Measurements from ENCODE around the gene NTNG2.
A peak's percentile ranks its signal among the peaks of the same experiment; 100 is the strongest.

The NTNG2 gene

DNA sequence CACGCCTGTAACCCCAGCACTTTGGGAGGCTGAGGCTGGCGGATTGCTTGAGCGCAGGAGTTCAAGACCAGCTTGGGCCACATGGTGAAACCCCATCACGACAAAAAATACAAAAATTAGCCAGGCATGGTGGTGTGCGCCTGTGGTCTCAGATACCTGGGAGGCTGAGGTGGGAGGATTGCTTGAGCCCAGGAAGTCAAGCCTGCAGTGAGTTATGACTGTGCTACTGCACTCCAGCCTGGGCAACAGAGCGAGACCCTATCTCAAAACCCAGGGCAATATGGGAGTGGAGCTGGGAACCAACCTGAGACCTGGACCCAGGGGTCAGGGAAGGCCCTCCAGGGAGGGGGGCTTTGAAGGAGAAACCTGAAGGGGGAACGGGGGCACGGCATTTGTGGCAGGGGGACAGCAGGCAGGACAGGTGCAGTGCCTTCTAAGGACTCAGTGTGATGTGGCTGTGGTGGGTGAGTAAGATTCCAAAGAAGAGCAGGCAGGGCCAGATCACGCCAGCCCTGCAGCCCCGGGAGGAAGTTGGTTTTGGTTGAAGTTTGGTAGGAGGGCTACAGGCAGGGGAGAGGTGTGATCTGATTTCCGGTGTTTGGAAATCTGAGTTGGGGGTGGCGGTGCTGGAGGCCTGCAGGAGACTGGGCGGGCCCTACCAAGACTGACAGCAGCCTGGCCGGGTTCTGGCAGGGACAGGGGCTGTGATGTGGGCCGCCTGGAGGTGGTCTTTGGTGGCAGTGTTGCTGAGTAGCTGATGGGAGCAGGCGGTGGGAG is 46.2 kb downstream of the NTNG2 start:
- no peak for DNase-seq

DNA sequence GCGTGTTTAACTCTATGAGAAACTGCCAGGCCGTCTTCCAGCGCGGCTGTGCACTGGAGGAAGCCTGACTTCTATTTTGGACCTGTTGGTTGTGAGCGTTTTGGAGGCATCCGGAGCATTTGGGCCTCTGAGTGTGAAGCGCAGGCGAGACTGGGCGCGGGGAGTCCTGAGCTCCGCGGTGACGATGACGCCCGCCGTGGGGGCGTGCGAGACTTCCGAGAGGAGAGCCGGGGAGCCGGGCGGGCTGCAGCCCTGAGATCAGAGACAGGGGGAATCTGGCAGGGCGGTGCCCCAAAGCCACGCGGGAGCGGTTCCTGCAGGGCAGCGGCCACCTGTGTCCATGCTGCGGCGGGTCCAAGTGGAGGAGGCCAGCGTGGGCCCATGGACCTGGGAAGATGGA is 47.4 kb downstream of the NTNG2 start:
- no peak for DNase-seq

DNA sequence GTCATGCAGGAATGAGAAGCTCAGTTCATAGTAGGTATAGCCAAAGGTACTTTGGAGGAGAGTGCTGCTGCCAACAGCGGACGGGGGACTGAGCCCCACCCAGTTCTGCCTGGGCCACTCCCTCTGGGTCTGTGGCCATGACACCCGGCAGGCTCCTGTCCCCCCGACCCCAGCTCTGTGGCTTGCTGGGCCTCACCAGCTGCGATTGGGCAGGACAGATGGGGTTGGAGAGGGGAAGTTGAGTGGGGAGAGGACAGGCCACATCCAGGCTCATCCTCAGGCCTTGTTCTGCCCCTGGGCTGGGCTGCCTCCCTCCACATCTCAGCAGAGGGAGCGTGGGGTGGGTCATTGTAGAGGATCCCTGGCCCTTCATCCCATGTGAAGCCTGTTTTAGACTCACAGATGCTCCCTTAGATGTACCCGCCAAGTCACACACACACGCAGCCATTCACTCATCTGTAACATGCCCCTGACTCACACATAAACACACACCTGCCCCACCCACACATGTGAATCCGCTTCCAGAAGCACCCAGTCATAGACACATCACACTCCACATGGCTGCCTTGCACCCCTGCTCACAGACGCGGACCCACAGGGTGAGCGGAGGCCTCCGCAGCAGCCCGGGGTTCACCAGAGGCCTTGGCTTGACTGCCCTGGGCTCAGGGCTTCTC is 48.8 kb downstream of the NTNG2 start:
- no peak for DNase-seq

DNA sequence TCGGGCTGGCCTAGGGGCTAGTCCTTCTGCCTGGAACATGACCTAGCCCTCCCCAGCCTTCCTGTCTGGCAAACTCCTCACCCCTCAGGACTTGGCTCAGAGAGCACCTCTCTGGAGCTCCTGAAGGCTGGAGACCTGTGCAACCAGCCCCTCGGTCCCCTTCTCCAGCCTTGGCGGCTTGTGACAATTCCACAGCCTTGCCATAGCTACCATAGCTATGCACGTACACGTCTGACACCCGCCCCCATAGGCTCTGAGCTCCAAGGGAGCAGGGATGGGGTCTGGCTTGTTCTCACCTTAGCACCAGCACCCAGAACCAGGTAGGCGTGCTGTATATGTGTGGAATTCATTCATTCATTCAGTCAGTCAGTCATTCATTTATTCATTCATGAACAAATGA is 49.7 kb downstream of the NTNG2 start:
- no peak for DNase-seq

DNA sequence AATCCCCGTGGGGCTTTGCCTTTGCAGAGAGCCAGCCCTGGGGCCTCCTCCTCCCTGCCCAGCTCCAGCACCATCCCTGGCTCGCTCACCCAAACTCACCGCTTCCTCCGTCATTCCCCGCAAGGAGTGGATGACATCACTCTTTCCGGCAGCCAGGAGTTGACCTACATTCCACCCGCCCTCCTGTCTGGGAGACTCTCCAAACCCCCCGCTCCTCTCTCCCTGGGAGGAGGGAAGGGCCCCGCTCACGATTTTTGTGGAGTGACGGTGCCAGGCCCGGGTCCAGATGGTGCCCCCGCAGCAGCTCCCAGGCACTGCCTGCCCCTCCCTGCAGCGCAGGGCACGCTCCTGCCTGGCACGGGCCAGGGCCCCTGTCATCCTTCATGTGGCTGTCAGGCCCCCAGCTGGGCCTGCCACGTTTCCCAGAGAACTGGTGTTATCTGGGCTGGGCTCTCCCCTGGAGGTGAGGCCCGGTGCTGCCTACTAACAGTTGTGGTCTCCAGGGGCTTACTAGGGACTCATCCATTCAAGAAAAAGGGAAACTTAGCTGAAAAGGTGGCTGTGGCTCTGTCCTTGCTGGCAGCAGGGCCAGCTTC is 52.3 kb downstream of the NTNG2 start:
- no peak for DNase-seq

DNA sequence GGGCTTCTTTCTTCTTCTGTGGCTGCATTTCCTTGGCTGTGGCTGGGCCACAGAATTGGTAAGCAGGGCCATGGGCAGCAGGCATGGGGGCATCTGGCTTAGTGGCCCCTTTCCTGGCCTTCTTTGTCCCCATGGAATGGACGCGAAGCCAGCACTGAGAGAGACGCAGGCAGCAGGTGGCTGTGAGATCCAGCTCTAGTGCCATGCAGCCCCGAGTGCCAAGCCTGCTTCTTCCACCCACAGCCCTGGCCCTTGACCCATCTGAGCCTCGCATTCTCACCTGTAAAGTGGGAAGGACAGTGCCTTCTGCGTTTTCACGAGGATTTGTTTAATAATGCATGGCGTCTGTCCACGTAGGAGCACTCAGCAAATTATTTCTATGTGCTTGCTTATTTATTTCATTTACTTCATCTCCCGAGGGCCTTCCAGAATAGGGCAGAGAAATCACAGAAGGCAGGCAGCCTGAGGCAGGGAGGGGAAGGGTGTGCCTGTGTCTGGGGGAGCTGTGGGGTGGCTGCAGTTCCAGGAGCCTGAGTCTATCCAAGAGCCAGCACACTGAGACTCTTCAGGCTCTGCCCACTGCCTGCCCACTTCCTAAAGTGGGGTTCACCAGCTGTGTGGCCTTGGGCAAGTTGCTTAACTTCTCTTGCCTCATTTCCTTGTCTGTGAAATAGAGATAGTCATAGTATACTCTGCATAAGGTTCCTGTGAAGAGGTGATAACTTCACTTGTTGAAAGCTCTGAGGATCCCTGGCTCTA is 55.2 kb downstream of the NTNG2 start:
- no peak for DNase-seq

DNA sequence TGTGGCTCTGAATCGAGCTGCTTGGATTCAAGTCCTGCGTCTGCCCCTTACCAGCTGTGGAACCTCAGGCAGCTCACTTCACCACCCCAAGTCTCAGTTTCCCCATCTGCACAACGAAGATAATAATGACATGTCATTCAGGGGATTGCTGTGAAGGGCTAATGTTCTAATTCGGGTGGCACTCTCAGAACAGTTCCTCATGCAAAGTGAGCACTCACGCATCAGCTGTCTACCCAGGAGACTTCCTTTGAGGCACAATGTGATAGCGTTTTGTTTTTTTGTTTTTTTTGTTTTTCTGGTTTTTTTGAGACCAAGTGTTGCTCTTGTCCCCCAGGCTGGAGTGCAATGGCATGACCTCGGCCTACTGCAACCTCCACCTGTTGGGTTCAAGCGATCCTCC is 56.4 kb downstream of the NTNG2 start:
- no peak for DNase-seq

DNA sequence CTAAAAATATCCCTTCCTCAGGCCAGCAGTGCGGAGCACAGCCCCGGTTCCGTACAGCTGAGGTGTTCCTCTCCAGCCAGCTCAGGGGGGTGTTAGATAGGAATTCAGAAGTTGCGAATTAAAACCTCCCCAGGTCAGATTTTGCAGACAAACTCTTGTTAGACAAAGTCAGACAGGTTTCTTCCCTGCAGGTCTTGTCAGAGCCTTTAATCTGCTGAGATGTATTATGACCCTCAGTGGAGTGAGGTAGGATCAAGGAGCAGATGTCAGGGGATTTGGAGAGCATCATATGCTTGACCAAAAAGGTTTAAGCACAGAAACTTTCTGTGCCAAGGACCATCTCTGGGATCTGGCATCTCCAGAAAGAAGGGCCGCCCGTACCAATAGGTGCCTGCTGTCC is 60.1 kb downstream of the NTNG2 start:
- DNase-seq: no peak

DNA sequence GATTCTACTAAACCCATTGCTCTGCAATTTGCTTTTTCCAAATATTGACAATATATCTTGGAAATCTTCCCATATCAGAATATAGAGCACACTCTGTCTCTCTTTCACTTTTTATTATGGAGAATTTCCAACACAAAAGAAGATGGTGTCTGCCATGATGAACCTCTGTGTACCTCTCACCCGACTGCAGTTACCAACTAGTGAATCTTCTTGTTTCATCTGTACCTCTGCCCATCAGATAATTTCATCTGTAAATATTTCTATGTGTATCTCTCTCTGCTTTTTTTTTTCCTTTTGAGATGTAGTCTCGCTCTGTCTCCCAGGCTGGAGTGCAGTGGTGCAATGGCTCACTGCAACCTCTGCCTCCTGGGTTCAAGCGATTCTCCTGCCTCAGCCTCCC is 62.8 kb downstream of the NTNG2 start:
- no peak for DNase-seq

DNA sequence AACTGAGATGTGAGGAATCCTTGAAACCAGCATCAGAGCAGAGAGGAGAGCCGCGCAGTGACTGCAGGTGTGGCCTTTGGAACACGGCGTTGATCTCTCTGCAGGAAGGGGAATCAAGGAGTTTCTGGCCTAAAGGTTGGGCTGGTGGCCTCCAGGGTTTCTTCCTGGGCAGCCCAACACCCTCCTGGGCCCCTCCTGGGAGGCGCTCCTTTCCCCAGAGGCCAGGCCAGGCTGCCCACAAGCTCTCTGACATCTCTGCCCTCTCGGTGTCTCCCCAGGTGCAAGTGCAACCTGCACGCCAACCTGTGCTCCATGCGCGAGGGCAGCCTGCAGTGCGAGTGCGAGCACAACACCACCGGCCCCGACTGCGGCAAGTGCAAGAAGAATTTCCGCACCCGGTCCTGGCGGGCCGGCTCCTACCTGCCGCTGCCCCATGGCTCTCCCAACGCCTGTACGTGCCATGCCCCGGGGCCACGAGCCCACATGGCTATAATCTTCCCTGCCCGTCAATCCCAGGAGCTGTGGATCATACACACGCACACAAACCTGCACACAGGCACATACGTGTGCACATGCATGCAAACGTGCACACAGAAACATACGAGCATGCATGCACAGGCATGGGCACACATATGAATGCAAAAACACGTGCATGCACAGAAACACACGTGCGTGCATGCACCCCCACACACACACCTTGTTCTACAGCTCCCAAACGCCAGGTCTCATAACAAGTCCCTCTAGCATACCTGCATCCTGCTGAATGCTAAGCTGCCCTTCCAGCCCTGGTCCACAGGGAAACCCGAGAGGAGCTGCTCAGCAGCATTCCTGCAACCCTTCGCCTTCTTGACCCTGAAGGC is 64.9 kb downstream of the NTNG2 start:
- DNase-seq: no peak

DNA sequence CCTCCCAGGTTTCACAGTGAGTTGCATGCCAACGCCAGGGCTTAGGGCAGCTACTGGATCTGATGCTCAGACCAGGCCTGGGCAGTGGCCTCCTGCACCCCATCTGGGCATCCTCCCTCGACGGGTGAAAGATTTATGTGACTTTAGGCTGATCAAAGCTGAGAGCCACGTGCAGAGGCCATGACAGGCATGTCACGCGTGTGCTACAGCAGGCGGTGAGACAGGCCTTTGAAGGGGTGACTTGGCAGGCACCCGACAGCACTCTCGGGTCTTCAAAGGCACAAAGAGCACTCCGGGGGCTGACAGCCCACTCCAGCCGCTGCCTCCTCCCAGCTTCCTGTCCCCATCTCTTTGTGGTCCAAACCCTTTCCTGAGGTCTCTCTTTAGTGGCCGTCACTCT is 66.2 kb downstream of the NTNG2 start:
- DNase-seq: no peak

DNA sequence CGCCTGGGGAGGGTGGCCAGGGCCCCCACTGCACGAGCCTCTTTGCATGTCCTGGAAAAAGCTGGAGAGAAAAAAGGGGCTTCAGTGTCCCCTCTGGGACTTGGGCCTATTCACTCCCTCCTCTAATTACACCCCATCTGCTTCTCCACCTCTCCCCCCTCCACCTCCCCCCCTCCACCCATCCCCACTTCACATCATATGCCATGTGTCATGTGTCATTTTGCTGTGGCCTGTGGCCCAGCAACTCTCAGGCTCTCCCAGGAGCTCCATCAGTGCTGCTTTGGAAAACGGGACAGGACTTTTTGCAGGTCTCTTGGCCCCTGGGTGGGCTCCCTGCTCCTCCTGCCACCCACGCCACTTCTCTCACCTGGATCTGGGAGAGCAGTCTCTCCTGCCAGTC is 68.7 kb downstream of the NTNG2 start:
- DNase-seq: no peak

DNA sequence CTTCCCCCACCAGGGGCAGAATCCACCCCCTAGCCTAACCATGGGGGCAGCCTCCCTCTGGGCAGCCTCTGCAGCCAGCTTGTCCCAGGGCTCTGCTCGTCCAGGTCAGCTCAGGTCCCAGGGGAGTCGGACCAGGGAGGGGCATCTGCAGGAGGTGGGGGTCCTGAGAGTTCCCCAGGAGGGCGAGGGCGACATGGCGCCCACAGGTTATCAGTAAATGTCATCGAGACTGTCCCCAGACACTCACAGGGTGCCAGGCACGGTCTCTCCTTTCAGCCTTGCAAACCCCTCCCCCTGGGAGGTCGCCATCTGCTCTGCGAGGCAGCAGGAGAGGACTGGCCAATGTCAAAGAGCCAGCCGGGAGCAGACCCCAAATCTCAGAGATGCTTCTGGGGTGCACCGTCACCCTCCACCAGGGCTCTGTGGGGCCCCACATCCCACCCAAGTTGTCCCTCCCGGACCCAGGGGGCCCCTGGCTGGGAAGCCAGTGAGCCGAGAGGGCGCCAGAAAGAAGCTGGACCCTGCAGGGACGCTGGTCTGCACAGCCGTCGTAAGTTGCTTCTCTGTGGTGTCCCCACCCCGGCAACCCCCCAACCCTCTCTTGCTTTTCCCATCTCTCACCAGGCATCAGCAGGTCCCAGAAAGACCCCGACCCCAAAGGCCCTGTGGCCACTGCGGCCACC is 69.3 kb downstream of the NTNG2 start:
- DNase-seq: no peak

DNA sequence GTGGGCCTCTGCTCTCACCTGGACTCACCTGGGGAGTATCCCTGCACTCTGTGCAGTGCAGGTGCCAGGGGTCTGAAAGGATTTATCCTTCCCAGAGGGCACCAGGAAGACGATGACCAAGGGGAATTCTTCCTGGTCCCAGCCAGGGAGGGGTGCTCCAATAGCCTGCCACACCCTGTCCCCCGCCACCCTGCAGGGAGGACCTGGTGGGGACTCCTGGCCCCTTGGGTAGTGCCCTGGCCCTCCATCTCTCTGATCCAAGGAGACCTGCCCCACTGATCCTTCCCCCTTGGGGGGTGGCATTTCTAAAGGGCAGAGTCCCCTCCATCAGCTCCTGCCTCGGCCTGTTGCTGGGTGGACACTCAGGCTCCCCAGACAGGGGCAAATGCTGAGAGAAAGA is 70.7 kb downstream of the NTNG2 start:
- DNase-seq: no peak

DNA sequence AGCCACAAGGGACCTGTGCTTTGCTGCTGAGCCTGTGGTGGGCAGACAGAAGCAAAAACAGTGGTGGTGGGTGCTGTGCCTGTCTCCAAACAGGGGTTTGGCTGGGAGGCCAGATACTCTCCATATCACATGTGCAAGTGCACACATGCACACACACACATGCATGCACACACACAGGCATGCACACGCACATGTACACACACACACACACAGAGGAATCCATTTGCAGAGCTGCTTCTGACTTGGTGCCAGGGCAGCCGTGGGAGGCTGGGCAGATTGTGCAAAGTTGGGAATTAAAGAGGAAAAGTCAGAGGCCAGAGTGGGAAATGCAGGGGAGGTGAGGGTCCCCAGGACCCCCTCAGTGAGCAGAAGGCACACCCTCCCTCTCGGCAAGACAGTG is 71.3 kb downstream of the NTNG2 start:
- no peak for DNase-seq

DNA sequence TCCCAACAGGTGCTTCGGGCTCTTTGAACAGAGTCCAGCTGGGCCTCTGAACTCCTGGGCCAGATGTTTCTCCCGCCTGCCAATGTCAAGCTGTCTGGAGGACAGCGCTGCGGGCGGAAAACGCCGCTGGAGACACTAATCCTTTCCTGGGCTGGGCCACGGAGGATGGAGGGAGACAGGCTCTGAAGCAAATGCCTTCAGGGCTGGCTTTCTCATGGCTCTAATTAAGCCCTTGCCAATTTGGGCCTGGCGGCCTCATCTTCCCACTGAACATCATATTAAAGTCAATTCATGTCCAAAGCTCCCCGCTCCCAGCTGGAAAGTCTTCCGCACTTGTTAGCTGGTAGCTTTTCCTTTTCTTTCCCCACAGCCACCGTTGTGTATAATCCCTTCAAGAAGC is 72.7 kb downstream of the NTNG2 start:
- no peak for DNase-seq

DNA sequence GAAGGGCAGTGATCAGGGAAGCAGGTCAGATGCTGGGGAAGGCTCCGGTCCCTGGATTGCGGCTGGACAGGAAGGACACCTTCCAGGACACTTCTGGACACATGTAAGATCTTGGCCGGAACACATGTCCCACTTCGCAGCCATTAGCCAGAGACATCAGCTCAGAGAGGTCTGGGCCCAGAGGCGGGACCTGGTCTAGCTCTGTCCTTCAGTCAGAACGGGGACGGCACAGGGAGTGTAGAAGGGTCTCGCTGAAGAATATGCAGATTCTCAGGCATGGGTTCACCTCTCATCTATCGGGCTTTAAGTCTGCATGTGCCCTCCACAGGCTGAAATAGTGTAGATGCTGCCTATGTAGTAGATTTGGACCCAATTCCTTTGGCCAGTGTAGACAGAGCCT is 73.3 kb downstream of the NTNG2 start:
- DNase-seq: no peak

DNA sequence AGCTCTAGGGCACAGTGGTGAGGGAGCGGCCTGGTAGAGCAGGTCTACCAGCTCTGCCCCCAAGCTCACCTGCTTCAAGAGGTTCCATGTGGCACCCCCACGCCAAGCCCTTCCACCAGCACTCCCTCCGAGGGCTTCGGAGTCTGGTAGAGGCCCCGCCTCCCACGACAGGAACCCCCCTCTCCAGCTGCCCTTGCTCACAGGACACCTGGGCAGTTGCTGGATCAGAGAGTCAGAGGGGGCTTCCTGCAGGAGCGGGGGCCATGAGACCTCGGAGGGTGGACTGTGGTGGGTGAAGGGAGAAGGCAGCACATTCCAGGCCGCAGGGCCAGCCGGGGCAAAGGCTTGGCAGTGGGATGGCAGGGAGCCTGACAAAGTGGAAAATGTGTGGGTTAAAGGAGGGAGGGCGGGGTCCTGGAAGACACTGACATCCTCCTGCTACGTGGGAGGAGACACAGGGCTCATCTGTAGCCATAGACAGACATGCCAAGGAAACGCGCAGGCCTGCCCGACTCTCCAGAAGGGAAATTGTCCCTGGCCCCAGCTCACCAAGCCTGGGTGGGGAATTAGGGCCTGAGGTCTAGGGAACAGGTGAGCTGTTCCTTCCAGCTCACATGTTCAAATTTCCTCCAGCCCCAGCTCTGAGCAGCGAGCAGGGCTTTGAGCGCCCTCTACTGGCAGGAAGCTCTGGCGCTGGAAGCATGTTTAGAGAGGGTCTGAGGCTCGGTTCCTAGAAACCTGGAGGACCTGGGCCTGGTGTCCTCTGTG is 74.2 kb downstream of the NTNG2 start:
- peak; percentile 84 for DNase-seq

DNA sequence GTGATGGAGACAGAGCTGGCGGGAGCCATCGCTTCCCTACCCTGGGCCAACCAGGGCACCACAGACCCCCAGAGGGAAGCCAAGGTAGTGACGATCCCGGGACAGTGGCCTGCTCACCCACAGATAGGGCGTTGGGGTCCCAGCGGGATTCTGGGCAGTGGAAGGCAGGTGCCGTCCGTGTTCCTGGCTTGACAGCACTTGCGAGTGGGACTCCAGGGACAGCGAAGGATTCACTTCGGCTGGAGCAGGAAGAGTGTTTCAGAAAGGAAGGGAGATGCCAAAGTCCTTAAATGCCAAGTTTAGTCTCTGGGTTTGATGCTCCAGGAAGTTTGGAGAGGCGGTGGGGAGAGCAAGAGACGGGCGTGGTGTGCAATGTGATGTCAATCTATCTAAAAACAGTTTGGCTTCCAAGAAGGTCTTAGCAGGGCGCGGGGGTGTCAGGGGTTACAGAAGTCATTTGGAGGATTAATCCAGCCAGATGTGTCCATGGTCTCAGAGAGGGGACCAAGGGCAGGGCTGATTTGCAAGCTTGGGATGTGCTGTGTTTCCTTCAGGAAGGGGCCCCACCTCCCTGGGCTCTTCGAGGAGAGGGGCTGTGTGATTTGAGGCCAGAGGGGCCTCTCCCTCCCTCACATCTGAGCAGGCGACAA is 74.9 kb downstream of the NTNG2 start:
- DNase-seq: no peak

DNA sequence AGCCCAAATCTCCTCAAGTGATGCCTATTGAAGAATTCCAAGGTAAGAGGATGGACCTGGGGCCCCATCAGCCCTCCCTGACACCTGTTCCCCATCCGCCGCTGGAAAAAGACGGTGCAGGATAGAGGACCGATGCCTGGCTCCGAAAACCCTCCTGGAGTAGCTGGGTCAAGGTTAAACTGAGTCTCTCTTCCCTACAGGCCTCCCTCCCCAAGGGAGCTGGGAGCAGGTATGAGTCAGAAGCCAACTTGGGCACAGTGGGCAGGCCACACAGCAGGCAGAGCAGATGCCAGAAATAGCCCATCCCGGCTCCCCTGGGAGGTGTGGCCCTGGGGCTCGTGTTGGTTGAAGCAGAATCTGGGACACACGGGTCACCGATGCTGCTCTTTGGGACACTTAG is 75.6 kb downstream of the NTNG2 start:
- no peak for DNase-seq
